Stimulated activated CD8-positive, alpha-beta memory T cell treated with anti-CD3 and anti-CD28 coated beads, Interleukin-4, amount 100 ng/mL, for 1 hour (primary cell): ENCODE measurements around the gene TRAF5.

Source experiments
- DNase-seq, 2 donors: peaks; one replicate each; pipeline ENCODE4 v3.0.0-alpha.2; 2020; ENCODE audit warnings: low read depth in 2 of 2, low spot score in 1 of 2

Gene TRAF5

GRCh38 chr1:211416628-211417323 is 90.1 kb downstream of the TRAF5 start:
- DNase-seq, result peak in 1 of 2 donors; percentile 13

GRCh38 chr1:211420389-211420788 is 93.8 kb downstream of the TRAF5 start:
- no peak for DNase-seq

GRCh38 chr1:211420845-211421454 is 94.3 kb downstream of the TRAF5 start:
- no peak for DNase-seq

DNA sequence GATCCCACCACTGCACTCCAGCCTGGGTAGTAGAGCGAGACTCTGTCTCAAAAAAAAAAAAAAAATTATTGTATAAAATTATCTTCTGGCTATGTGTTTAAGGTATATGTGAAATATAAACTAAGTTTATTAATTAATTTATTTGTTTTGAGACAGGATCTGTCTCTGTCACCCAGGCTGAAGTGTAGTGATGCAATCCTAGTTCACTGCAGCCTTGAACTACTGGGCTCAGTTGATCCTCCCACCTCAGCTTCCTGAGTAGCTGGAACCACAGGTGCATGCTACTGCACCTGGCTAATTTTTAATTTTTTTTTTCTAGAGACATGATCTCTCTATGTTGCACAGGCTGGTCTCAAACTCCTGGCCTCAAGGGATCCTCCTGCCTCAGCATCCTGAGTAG is 97.4 kb downstream of the TRAF5 start:
- no peak for DNase-seq
